GM19452 (cell line): ENCODE measurements around the gene NPC1.
"Not testable (repeated sequence)": the region's sequence is repeated elsewhere in the genome, so short reads cannot be mapped to it uniquely, and the experiment has no call there.

ENCODE experiments used
- ATAC-seq: cut with Tn5 transposase; IDR thresholded peaks from one replicate; pipeline ENCODE4 v1.9.1; 2021; ENCODE audit not compliant: unreplicated experiment

Gene NPC1

GRCh38 chr18:23494992-23495391, 91.3 kb downstream of the NPC1 start:
- ATAC-seq = no peak

- no peak for ATAC-seq
Observed at GRCh38 chr18:23493654-23494053, 92.7 kb downstream of the NPC1 start.

DNA sequence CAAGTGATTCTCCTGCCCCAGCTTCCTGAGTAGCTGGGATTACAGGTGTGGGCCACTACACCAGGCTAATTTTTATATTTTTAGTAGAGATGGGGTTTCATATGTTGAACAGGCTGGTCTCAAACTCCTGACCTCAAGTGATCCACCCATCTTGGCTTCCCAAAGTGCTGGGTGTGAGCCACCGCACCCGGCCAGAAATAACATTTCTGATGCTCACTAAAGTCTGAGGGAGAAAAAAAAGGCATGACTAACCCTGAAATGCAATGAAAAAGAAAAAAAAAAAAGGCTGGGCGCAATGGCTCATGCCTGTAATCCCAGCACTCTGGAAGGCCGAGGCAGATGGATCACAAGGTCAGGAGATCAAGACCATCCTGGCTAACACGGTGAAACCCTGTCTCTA, 96.7 kb downstream of the NPC1 start:
- ATAC-seq = not testable (repeated sequence)

DNA sequence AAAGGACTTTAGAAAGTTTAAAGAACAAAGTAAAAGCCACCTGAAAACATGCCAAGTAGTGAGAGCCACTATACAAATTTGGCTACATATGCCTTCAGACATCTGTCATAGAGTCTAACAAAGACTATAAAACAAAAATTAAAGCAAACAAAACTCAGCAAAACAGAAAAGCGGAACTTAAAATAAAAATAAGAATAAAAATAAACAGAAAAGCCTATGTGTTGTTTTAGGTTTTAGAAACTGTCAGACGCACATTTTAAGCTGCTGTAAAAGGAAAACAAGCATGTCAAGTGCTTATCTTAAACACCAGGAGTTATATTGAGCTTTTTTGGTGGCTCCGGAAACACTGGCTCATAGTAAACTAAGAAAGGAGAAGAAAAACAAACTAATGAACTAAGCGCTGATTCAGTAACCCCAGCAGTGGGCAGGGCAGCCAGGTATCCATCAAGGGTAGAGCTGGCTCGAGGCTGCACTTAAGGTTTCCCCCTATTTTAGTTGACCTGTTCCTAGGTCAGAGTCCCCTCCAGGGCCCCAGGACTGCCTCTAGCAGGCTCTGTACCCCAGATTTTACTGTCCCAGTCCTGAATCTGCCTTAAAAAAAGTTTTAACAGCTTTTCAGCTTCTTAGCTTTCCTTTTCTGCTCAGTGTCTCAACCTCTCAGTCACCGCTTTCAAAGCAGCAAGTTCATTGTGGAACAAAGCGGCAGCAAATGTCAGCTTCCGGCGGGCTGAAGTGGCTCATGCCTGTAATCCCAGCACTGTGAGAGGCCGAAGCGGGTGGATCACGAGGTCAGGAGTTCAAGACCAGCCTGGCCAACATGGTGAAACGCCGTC, 98.4 kb downstream of the NPC1 start:
- ATAC-seq = peak; percentile 58

GRCh38 chr18:23485386-23485785, 100.9 kb downstream of the NPC1 start:
- ATAC-seq = no peak

DNA sequence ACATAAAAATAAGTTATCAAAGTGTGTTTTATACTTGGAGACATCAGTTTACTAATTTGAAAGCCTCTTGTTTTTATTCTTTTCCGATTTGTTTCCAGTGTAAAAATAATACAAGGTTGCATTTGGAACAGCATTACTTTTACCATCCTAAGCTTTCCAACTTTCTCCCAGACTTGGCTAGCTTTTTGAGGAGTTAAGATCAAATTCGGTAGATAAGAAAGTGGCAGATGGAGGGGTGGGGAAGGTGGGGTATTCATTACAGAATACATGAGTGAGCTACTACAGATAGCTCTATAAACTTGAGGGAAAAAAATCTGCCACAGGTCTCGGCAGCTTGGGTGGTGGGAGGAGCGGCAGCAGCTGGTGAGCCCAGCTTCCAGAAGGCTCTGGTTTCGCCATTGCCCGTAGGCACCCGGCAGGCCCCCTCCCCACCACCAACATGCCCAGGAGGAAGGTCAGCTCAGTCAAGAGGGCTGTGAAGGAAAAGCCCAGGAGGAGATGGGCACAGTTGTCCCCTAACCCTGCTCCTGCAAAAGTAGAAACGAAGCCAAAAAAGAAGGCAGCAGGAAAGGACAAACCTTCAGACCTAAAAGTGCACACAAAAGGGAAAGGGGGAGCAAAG, 101.6 kb downstream of the NPC1 start:
- no peak for ATAC-seq
